ENCODE data around the gene LIMCH1. TPM values are rescaled to one million over a fixed set of nuclear protein-coding genes. Genes with fewer than 3 reads are reported as not detected.
A peak's percentile ranks its signal among the peaks of the same experiment; 100 is the strongest.
"Not testable (repeated sequence)": the region's sequence is repeated elsewhere in the genome, so short reads cannot be mapped to it uniquely, and the experiment has no call there.

LIMCH1 gene
- total RNA-seq (100 to 1,000 TPM; 169 to 345 (median 247) TPM), polyA plus RNA-seq (10 to 100 TPM; 50.9 to 54.0 TPM)
- long read RNA-seq, donor 1, full-length matches to known transcripts = 26 of 361 reads
- long read RNA-seq, donor 1, partial matches to known transcripts = 162 of 361 reads
- long read RNA-seq, donor 1, other reads (novel, unspliced or antisense) = 173 of 361 reads
- long read RNA-seq, donor 2, full-length matches to known transcripts = 19 of 779 reads
- long read RNA-seq, donor 2, partial matches to known transcripts = 529 of 779 reads
- long read RNA-seq, donor 2, other reads (novel, unspliced or antisense) = 231 of 779 reads
- long read RNA-seq, donor 3, full-length matches to known transcripts = 29 of 277 reads
- long read RNA-seq, donor 3, partial matches to known transcripts = 123 of 277 reads
- long read RNA-seq, donor 3, other reads (novel, unspliced or antisense) = 125 of 277 reads

GRCh38 chr4:41538017-41538733 is at the start of gene LIMCH1:
Gene LIMCH1 (plus strand): TSS chr4:41538157. CDS start chr4:41605996, 67,839 bp downstream.
- intact Hi-C loops (cut with DNase I) = loop anchor here (2.0 to 10.0 kb wide), 12 partner anchors 74 to 253 kb away; no protein-coding TSS in a partner anchor
- ATAC-seq = peak; percentile 82 to 92 (median 86)
- Histone ChIP-seq H3K4me3 (peak within 1 kb of the TSS; percentile 7 to 51 (median 33)), H3K9me3 (no peaks in the 10 kb centered on the region), H3K27ac (peak within 1 kb of the TSS; percentile 75 to 95 (median 88)), H3K36me3 (no peaks in the 10 kb centered on the region), H3K27me3 (no peaks in the 10 kb centered on the region), H3K4me1 (peaks cover 0 to 99% (median 79%) of the 10 kb centered on the region in 12 donors)
- TF ChIP-seq, protein P1, sequence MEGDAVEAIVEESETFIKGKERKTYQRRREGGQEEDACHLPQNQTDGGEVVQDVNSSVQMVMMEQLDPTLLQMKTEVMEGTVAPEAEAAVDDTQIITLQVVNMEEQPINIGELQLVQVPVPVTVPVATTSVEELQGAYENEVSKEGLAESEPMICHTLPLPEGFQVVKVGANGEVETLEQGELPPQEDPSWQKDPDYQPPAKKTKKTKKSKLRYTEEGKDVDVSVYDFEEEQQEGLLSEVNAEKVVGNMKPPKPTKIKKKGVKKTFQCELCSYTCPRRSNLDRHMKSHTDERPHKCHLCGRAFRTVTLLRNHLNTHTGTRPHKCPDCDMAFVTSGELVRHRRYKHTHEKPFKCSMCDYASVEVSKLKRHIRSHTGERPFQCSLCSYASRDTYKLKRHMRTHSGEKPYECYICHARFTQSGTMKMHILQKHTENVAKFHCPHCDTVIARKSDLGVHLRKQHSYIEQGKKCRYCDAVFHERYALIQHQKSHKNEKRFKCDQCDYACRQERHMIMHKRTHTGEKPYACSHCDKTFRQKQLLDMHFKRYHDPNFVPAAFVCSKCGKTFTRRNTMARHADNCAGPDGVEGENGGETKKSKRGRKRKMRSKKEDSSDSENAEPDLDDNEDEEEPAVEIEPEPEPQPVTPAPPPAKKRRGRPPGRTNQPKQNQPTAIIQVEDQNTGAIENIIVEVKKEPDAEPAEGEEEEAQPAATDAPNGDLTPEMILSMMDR (IDR thresholded peaks at IDR 0.05) = no peak
- no peak for TF ChIP-seq POLR2A (IDR thresholded peaks at IDR 0.05)
- peak; percentile 79 to 90 (median 81) for DNase-seq
- 15 to 21% (median 17%) methylated on average over 9 of the region's 9 CpGs for WGBS, 4 donors

DNA sequence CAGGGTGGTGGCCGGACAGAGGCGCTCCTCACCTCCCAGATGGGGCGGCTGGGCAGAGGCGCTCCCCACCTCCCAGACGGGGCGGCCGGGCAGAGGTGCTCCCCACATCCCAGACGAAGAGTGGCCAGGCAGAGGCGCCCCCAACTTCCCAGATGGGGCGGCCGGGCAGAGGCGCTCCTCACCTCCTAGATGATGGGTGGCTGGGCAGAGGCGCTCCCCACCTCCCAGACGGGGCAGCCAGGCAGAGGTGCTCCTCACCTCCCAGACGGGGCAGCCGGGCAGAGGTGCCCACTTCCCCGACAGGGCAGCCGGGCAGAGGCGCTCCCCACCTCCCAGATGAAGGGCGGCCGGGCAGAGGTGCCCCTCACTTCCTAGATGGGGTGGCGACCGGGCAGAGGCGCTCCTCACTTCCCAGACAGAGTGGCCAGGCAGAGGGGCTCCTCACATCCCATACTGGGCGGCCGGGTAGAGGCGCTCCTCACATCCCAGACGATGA is 46.8 kb upstream of the LIMCH1 start:
- ATAC-seq; H3K27me3 ChIP-seq; DNase-seq; H3K27ac ChIP-seq; H3K4me1 ChIP-seq; H3K4me3 ChIP-seq; intact Hi-C loops (cut with DNase I): not testable (repeated sequence)
- 96 to 100% (median 97%) methylated on average over 10 to 28 of the region's 28 CpGs for WGBS, 4 donors
- H3K36me3 ChIP-seq = peaks cover 0 to 18% (median 4%) of the 10 kb centered on the region in 9 donors
- peaks cover 0 to 11% (median 0%) of the 10 kb centered on the region in 12 donors for H3K9me3 ChIP-seq

GRCh38 chr4:41496977-41497376 is 41.0 kb upstream of the LIMCH1 start:
- peaks cover 0 to 11% (median 0%) of the 10 kb centered on the region in 12 donors for H3K9me3 ChIP-seq
- no peak for DNase-seq
- no peak for ATAC-seq
- TF ChIP-seq, protein P1 (IDR thresholded peaks at IDR 0.05) = no peak
- no peak for TF ChIP-seq POLR2A (IDR thresholded peaks at IDR 0.05)
- intact Hi-C loops (cut with DNase I) = no loop called here
- H3K4me1 ChIP-seq = no peaks in the 10 kb centered on the region
- H3K27me3 ChIP-seq = no peaks in the 10 kb centered on the region
- H3K27ac ChIP-seq = no peak overlapping the region
- H3K4me3 ChIP-seq = no peak overlapping the region
- H3K36me3 ChIP-seq = peaks cover 0 to 34% (median 6%) of the 10 kb centered on the region in 9 donors

DNA sequence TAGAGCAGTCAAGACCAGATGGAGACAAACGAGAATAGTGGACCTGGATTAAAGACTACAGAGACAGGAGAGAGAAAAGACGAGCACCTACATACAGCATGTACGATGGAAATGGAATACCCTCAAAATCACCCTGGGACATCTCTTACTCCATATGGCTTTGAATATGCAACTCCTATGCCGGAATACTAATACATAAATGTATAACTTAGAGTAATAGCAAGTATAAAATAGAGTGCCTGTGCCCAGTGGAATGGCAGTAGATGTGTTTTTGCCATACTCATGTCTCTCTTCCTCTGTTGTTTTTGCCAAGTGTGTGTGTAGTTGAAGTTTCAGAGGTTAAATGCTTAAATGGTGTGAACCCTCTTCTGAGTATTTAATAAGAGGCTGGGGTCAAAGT is 39.8 kb upstream of the LIMCH1 start:
- ATAC-seq (no peak), DNase-seq (no peak)
- TF ChIP-seq POLR2A (IDR thresholded peaks at IDR 0.05) = no peak
- TF ChIP-seq, protein P1 (IDR thresholded peaks at IDR 0.05) = no peak
- 92 to 98% (median 95%) methylated on average over 4 of the region's 4 CpGs for WGBS, 4 donors
- Histone ChIP-seq H3K9me3 (peaks cover 0 to 4% (median 0%) of the 10 kb centered on the region in 12 donors), H3K4me3 (no peak overlapping the region), H3K27ac (no peak overlapping the region), H3K36me3 (peaks cover 0 to 36% (median 6%) of the 10 kb centered on the region in 9 donors), H3K27me3 (no peaks in the 10 kb centered on the region), H3K4me1 (no peaks in the 10 kb centered on the region)
- intact Hi-C loops (cut with DNase I) = no loop called here
